Gastrocnemius medialis (tissue), 4 donors: ENCODE data around the gene MLST8. TPM values are rescaled to one million over a fixed set of nuclear protein-coding genes. Genes with fewer than 3 reads are reported as not detected.
"Not testable (repeated sequence)": the region's sequence is repeated elsewhere in the genome, so short reads cannot be mapped to it uniquely, and the experiment has no call there.

Experiments used
- ATAC-seq, 2 donors: fragments of 150-250 bp; one replicate each; pipeline ENCODE4 v1.9.1; 2016
- DNase-seq, 2 donors: peaks; one replicate each; pipeline ENCODE4 v3.0.0-alpha.2; 2019
- H3K27ac ChIP-seq, 4 donors: fragments of 200-600 bp; sonication (generic); 1 replicate in 1 of 4; 2 replicates in 3 of 4; pipeline ENCODE4 v1.5.1; 2016 to 2018; ENCODE audit warnings: mild to moderate bottlenecking in 2 of 4, moderate library complexity in 1 of 4
- H3K27me3 ChIP-seq, 3 donors: fragments of 200-600 bp; sonication (generic) in 2 of 3; 1 replicate in 1 of 3; 2 replicates in 2 of 3; pipeline versions ENCODE4 v1.5.1 to v1.6.0; 2016 to 2019; ENCODE audit warnings: mild to moderate bottlenecking in 1 of 3, moderate library complexity in 1 of 3
- H3K36me3 ChIP-seq, 2 donors: fragments of 200-600 bp; sonication (generic) in 1 of 2; one replicate each; pipeline ENCODE4 v1.5.1; 2017 to 2018
- H3K4me1 ChIP-seq, 2 donors: fragments of 200-600 bp; sonication (generic) in 1 of 2; one replicate each; pipeline ENCODE4 v1.5.1; 2016 to 2017; ENCODE audit warnings: mild to moderate bottlenecking in 2 of 2
- H3K4me3 ChIP-seq, 4 donors: fragments of 200-600 bp; sonication (generic) in 3 of 4; 1 replicate in 1 of 4; 2 replicates in 3 of 4; pipeline ENCODE4 v1.5.1; 2016 to 2019; ENCODE audit warnings: mild to moderate bottlenecking in 2 of 4
- H3K9me3 ChIP-seq, 3 donors: fragments of 200-600 bp; sonication (generic) in 2 of 3; 1 replicate in 1 of 3; 2 replicates in 2 of 3; pipeline ENCODE4 v1.5.1; 2016 to 2019
- CTCF ChIP-seq, 5 experiments: fragments of 450-650 bp in 3 of 5; fragments of 200-600 bp in 2 of 5; sonication (generic) in 2 of 5; IDR thresholded peaks in 4 of 5; conservative IDR thresholded peaks in 1 of 5; 1 replicate in 4 of 5; 2 replicates in 1 of 5; pipeline ENCODE4 v1.5.1; 2016 to 2019; ENCODE audit warnings: antibody characterized with exemption in 5 of 5, mild to moderate bottlenecking in 3 of 5, moderate library complexity in 3 of 5
- POLR2A ChIP-seq, 2 donors: fragments of 450-650 bp; IDR thresholded peaks; one replicate each; pipeline ENCODE4 v1.6.1; 2017; ENCODE audit warnings: antibody characterized with exemption in 2 of 2, mild to moderate bottlenecking in 2 of 2, moderate library complexity in 2 of 2
- in situ Hi-C, 4 donors: fragments of 200-750 bp; cut with MboI; loops; one replicate each; pipeline versions ENCODE4 v1.15.0 to v1.8.0; 2017; ENCODE audit warnings: low sequenced_read_pairs in 4 of 4
- intact Hi-C: fragments of 100-400 bp; cut with DNase I; formaldehyde crosslinking; loops from one replicate; pipeline ENCODE4 v1.15.1; 2023; ENCODE audit warnings: low total_unique reads
- total RNA-seq, 4 donors: library from RNA; depleted of rRNA; stranded (reverse); fragments of >200 nt; gene quantifications; one replicate each; pipeline versions ENCODE4 v1.1.0 to v1.2.3, GENCODE V29; 2016

The MLST8 gene
- total RNA-seq, 4 donors from 2014 or later, result 40.3 to 77.0 (median 73.5) TPM

- Histone ChIP-seq H3K4me3 (no peak overlapping the region), H3K27ac (no peak overlapping the region), H3K4me1 (peaks cover 7 to 10% of the 10 kb centered on the region in 2 donors), H3K27me3 (peaks cover 27 to 36% (median 33%) of the 10 kb centered on the region in 3 donors), H3K9me3 (no peaks in the 10 kb centered on the region), H3K36me3 (no peaks in the 10 kb centered on the region)
- TF ChIP-seq CTCF (IDR thresholded peaks at IDR 0.05 in 4 of 5, conservative IDR thresholded peaks at IDR 0.05 in 1 of 5) (no peak), POLR2A (IDR thresholded peaks at IDR 0.05) (no peak)
- intact Hi-C loops, result loop anchor here (5.0 kb wide), 1 partner anchor 304 kb away; no protein-coding TSS in a partner anchor
- ATAC-seq (no peak), DNase-seq (no peak)
- in situ Hi-C loops, result no loop called here
Observed at GRCh38 chr16:2198283-2198682, 7.0 kb upstream of the MLST8 start.

- Histone ChIP-seq H3K36me3 (no peaks in the 10 kb centered on the region), H3K4me3 (no peak overlapping the region), H3K9me3 (no peaks in the 10 kb centered on the region), H3K27ac (no peak overlapping the region), H3K27me3 (peaks cover 27 to 31% (median 27%) of the 10 kb centered on the region in 3 donors), H3K4me1 (peaks cover 7 to 10% of the 10 kb centered on the region in 2 donors)
- TF ChIP-seq POLR2A (IDR thresholded peaks at IDR 0.05) (no peak), CTCF (IDR thresholded peaks at IDR 0.05 in 4 of 5, conservative IDR thresholded peaks at IDR 0.05 in 1 of 5) (no peak)
- no peak for DNase-seq
- intact Hi-C loops (loop anchor here (5.0 kb wide), 1 partner anchor 303 kb away; no protein-coding TSS in a partner anchor), in situ Hi-C loops (no loop called here)
- no peak for ATAC-seq
Observed at GRCh38 chr16:2199095-2199494, 6.2 kb upstream of the MLST8 start.

- Histone ChIP-seq H3K36me3 (no peaks in the 10 kb centered on the region), H3K4me3 (no peak overlapping the region), H3K27me3 (peaks cover 21 to 25% (median 22%) of the 10 kb centered on the region in 3 donors), H3K9me3 (no peaks in the 10 kb centered on the region), H3K27ac (no peak overlapping the region), H3K4me1 (peaks cover 9 to 13% of the 10 kb centered on the region in 2 donors)
- TF ChIP-seq POLR2A (IDR thresholded peaks at IDR 0.05) (no peak), CTCF (IDR thresholded peaks at IDR 0.05 in 4 of 5, conservative IDR thresholded peaks at IDR 0.05 in 1 of 5) (no peak)
- in situ Hi-C loops, result no loop called here
- intact Hi-C loops, result loop anchor here (5.0 kb wide), 1 partner anchor 303 kb away; no protein-coding TSS in a partner anchor
- no peak for ATAC-seq
- no peak for DNase-seq
Observed at GRCh38 chr16:2199621-2200139, 5.6 kb upstream of the MLST8 start.

- Histone ChIP-seq H3K27ac (no peak overlapping the region), H3K4me1 (peaks cover 10 to 12% of the 10 kb centered on the region in 2 donors), H3K27me3 (peaks cover 15 to 18% (median 15%) of the 10 kb centered on the region in 3 donors), H3K9me3 (no peaks in the 10 kb centered on the region), H3K4me3 (no peak overlapping the region), H3K36me3 (no peaks in the 10 kb centered on the region)
- no peak for ATAC-seq
- DNase-seq, result no peak
- TF ChIP-seq CTCF (IDR thresholded peaks at IDR 0.05 in 4 of 5, conservative IDR thresholded peaks at IDR 0.05 in 1 of 5), result no peak
- no peak for TF ChIP-seq POLR2A (IDR thresholded peaks at IDR 0.05)
- in situ Hi-C loops (no loop called here), intact Hi-C loops (no loop called here)
Observed at GRCh38 chr16:2200313-2200712, 4.9 kb upstream of the MLST8 start.

GRCh38 chr16:2203119-2203688, 2.0 kb upstream of the MLST8 start:
- Histone ChIP-seq H3K36me3 (peaks cover 0 to 17% of the 10 kb centered on the region in 2 donors), H3K4me1 (peaks cover 14 to 17% of the 10 kb centered on the region in 2 donors)
- H3K4me3 ChIP-seq, H3K9me3 ChIP-seq, ATAC-seq, intact Hi-C loops, H3K27me3 ChIP-seq, H3K27ac ChIP-seq, in situ Hi-C loops, DNase-seq: not testable (repeated sequence)
